K562 (cell line): Measurements from ENCODE around the gene UGT1A3. TPM values are rescaled to one million over a fixed set of nuclear protein-coding genes. Genes with fewer than 3 reads are reported as not detected.
A peak's percentile ranks its signal among the peaks of the same experiment; 100 is the strongest.

Experiments
- ATAC-seq: fragments of 200-7000 bp; cut with Tn5 transposase; 3 replicates; pipeline ENCODE4 v1.9.1; 2020; ENCODE audit warnings: moderate library complexity
- BruUV-seq: library from RNA; stranded (reverse); fragments of 400-500 nt; replicated peaks from 2 replicates; lab custom pipeline; 2021; lab: Mats Ljungman, UMichigan
- CTCF ChIA-PET: fragments of 300-600 bp; formaldehyde crosslinking; extraction: SDS; loops from one replicate; lab custom pipeline; 2021; ENCODE audit warnings: low intra/inter-chr PET ratio; lab: Yijun Ruan, JAX
- POLR2A ChIA-PET: fragments of 300-600, 350-650 bp; sonication (Branson Sonifier 250); formaldehyde crosslinking; extraction: SDS; loops from one replicate; lab custom pipeline; 2021; ENCODE audit warnings: antibody characterized with exemption, inconsistent platforms; lab: Yijun Ruan, JAX
- DNase-seq, 4 experiments: peaks; one replicate each; pipeline versions ENCODE4 v3.0.0 to v3.0.0-alpha.2; 2011 to 2018; ENCODE audit warnings: low spot score in 3 of 4, mixed read lengths in 3 of 4; ENCODE audit errors: extremely low read depth in 1 of 4
- FAIRE-seq: peaks from 2 replicates; lab custom pipeline; 2011; peaks lifted over from hg19 to GRCh38; lab: Jason Lieb, UNC
- H2AFZ ChIP-seq: 2 replicates; pipeline ENCODE4 v1.6.0; 2011; ENCODE audit warnings: low read depth, low read length, control low read depth, inconsistent platforms
- H3K27ac ChIP-seq: fragments of 200-600 bp; 3 replicates; pipeline ENCODE4 v1.8.0; 2011; ENCODE audit warnings: low read depth, mild to moderate bottlenecking, control low read depth, inconsistent platforms, low read length, moderate library complexity, mixed read lengths; ENCODE audit errors: extremely low read depth
- H3K27me3 ChIP-seq, 2 experiments: fragments of 300-600 bp in 1 of 2; 2 replicates in 1 of 2; 3 replicates in 1 of 2; pipeline versions ENCODE4 v1.6.0 to v1.8.0; 2011; ENCODE audit warnings: inconsistent platforms in 2 of 2, low read length in 2 of 2, mild to moderate bottlenecking in 1 of 2, mixed read lengths in 1 of 2, moderate library complexity in 1 of 2; ENCODE audit not compliant: control insufficient read depth in 2 of 2, insufficient read depth in 2 of 2
- H3K36me3 ChIP-seq: fragments of 300-600 bp; 3 replicates; pipeline ENCODE4 v1.8.0; 2011; ENCODE audit warnings: mild to moderate bottlenecking, low read length, inconsistent platforms; ENCODE audit not compliant: control insufficient read depth, insufficient read depth
- H3K4me1 ChIP-seq, 2 experiments: fragments of 200-600 bp in 1 of 2; replicated peaks in 1 of 2; 2 replicates in 1 of 2; 3 replicates in 1 of 2; pipeline versions ENCODE4 v1.5.1 to v1.8.0; 2011; ENCODE audit warnings: inconsistent platforms in 2 of 2, low read length in 2 of 2, mild to moderate bottlenecking in 1 of 2, mixed read lengths in 1 of 2, moderate library complexity in 1 of 2; ENCODE audit not compliant: control insufficient read depth in 2 of 2, insufficient read depth in 2 of 2
- H3K4me2 ChIP-seq: 2 replicates; pipeline ENCODE4 v1.6.1; 2011; ENCODE audit warnings: low read length, control low read depth, inconsistent platforms, mixed read lengths; ENCODE audit not compliant: insufficient read depth
- H3K4me3 ChIP-seq: fragments of 200-600 bp; sonication (generic), shearing (Covaris generic); 2 replicates; pipeline ENCODE4 v1.5.1; 2016; ENCODE audit warnings: control low read depth, inconsistent platforms
- H3K79me2 ChIP-seq: fragments of 200-600 bp; 3 replicates; pipeline ENCODE4 v1.8.0; 2011; ENCODE audit warnings: low read length, inconsistent platforms; ENCODE audit not compliant: control insufficient read depth, insufficient read depth
- H3K9ac ChIP-seq, 2 experiments: 2 replicates each; pipeline versions ENCODE4 v1.6.0 to v1.6.1; 2011; ENCODE audit warnings: low read depth in 2 of 2, low read length in 2 of 2, control low read depth in 1 of 2, inconsistent platforms in 1 of 2, mild to moderate bottlenecking in 1 of 2, mixed read lengths in 1 of 2; ENCODE audit not compliant: insufficient read depth in 1 of 2
- H3K9me1 ChIP-seq: one replicate; pipeline ENCODE4 v1.6.0; 2011; ENCODE audit warnings: inconsistent platforms, mild to moderate bottlenecking, low read length, moderate library complexity; ENCODE audit not compliant: control insufficient read depth, insufficient read depth
- H3K9me3 ChIP-seq: replicated peaks from 2 replicates; pipeline ENCODE4 v1.5.1; 2011; ENCODE audit warnings: low read depth, low read length, inconsistent platforms; ENCODE audit not compliant: control insufficient read depth, insufficient read depth
- H4K20me1 ChIP-seq: replicated peaks from 2 replicates; pipeline ENCODE4 v1.6.1; 2011; ENCODE audit warnings: low read length, inconsistent platforms, mixed read lengths; ENCODE audit not compliant: control insufficient read depth, insufficient read depth
- CBFA2T2 ChIP-seq: fragments of 450-650 bp; conservative IDR thresholded peaks from 2 replicates; pipeline ENCODE4 v1.6.1; 2017; ENCODE audit warnings: mild to moderate bottlenecking
- JUND ChIP-seq, 2 experiments: IDR thresholded peaks; 2 replicates in 1 of 2; 3 replicates in 1 of 2; pipeline ENCODE4 v1.6.1; 2011; ENCODE audit warnings: borderline replicate concordance in 2 of 2, low read depth in 2 of 2, low read length in 2 of 2, improper control_type of control experiment in 1 of 2, missing biosample characterization in 1 of 2, missing genetic modification characterization in 1 of 2, missing genetic modification reagents in 1 of 2
- RAD51 ChIP-seq: fragments of 450-650 bp; IDR thresholded peaks from 2 replicates; pipeline ENCODE4 v1.7.1; 2016; ENCODE audit warnings: low read depth, mild to moderate bottlenecking, borderline replicate concordance
- USF1 ChIP-seq: sonication (generic); formaldehyde crosslinking; IDR thresholded peaks from 2 replicates; pipeline ENCODE4 v1.9.0; 2022; ENCODE audit warnings: mild to moderate bottlenecking, missing genetic modification reagents
- USF2 ChIP-seq: sonication (generic); formaldehyde crosslinking; IDR thresholded peaks from 2 replicates; pipeline ENCODE4 v1.5.0; 2020; ENCODE audit warnings: missing genetic modification reagents
- ZFPM2 ChIP-seq: fragments of 250-450 bp; sonication (Bioruptor Pico); IDR thresholded peaks from 2 replicates; pipeline ENCODE4 v1.5.1; 2022; ENCODE audit warnings: mild to moderate bottlenecking
- ZNF668 ChIP-seq: fragments of 250-450 bp; sonication (Bioruptor Pico); IDR thresholded peaks from 2 replicates; pipeline ENCODE4 v1.8.0; 2022; ENCODE audit warnings: mild to moderate bottlenecking, inconsistent platforms
- WGBS: fragments of 100-300 bp; shearing (Covaris generic); methylation state at CpG from one replicate; pipeline ENCODE4 v1.1.6; 2016; ENCODE audit warnings: low coverage, mixed read lengths; ENCODE audit not compliant: insufficient coverage; ENCODE audit errors: missing lambda C conversion rate; 5-methylcytosine and 5-hydroxymethylcytosine counted together
- in situ Hi-C: fragments of 300-500 bp; cut with MboI; formaldehyde crosslinking; loops from 4 replicates; pipeline ENCODE4 v1.15.0; 2018; ENCODE audit warnings: inconsistent platforms, mixed read lengths
- intact Hi-C: fragments of 100-400 bp; cut with micrococcal nuclease; formaldehyde crosslinking; loops from 2 replicates; pipeline ENCODE4 v1.14.2; 2022
- polyA plus RNA-seq, 8 experiments: library from polyadenylated mRNA; depleted of rRNA in 4 of 8; stranded (reverse) in 5 of 8; unstranded in 3 of 8; fragments of >200 nt; fragmentation: Nextera tagmentation in 2 of 8; fragmentation: Illumina TruSeq in 1 of 8; extraction: Ambion mirVana in 2 of 8; extraction: Trizol in 1 of 8; gene quantifications; 2 replicates each; pipeline versions ENCODE4 v1.2.1 to v1.2.3, GENCODE V29; 2011 to 2014; ENCODE audit warnings: inconsistent platforms in 1 of 8, missing spikeins in 1 of 8
- total RNA-seq, 7 experiments: library from RNA; depleted of rRNA in 6 of 7; stranded (reverse); fragments of >200 nt in 6 of 7; fragmentation: Illumina TruSeq in 2 of 7; extraction: Trizol in 2 of 7; gene quantifications; 2 replicates each; pipeline versions ENCODE4 v1.2.1 to v1.2.3, GENCODE V29; 2011 to 2021; ENCODE audit warnings: low replicate concordance in 1 of 7

Gene UGT1A3
- total and polyA plus RNA-seq, 9 of the 15 experiments (the other 6 are each of a cell fraction or from before 2014, with no cell fraction given), result not detected

- in situ Hi-C loops, result no loop called here
- H3K36me3 ChIP-seq, result no peaks in the 10 kb centered on the region
- FAIRE-seq (no peak), DNase-seq (no peak), ATAC-seq (no peak)
- intact Hi-C loops, result no loop called here
- H3K9ac ChIP-seq, result no peak overlapping the region
- ChIA-PET POLR2A (interaction anchor here (0.6 kb wide), 2 partner anchors 29 to 135 kb away, joined by 3 read pairs; no protein-coding TSS in a partner anchor), CTCF (no interaction called here)
- no peak overlapping the region for H3K4me2 ChIP-seq
- TF ChIP-seq ZNF668 (CRISPR knock-in tag) (no peak), JUND (IDR thresholded peaks at IDR 0.05; ENCODE audit: borderline replicate concordance, low read depth, low read length) (0 out of 2 replicates have a peak, but pooled peaks have one; percentile 5), JUND (tag; IDR thresholded peaks at IDR 0.05; ENCODE audit: borderline replicate concordance, low read depth, low read length) (no peak)
- H2AFZ ChIP-seq, result no peak overlapping the region
- 14% methylated on average over 7 of the region's 10 CpGs for WGBS
- no peak overlapping the region for H3K4me3 ChIP-seq
- BruUV-seq, result no TSS peak
- H3K9me1 ChIP-seq, result no peaks in the 10 kb centered on the region
- 0 out of 5 replicates have a peak, but pooled peaks cover 0 to 3% of the 10 kb centered on the region in 2 experiments for H3K4me1 ChIP-seq
- H4K20me1 ChIP-seq, result no peaks in the 10 kb centered on the region
- no peaks in the 10 kb centered on the region for H3K9me3 ChIP-seq
- no peak overlapping the region for H3K27ac ChIP-seq
- H3K27me3 ChIP-seq, result peaks cover 0 to 12% of the 10 kb centered on the region in 2 experiments; a peak in 3 of 5 replicates
- H3K79me2 ChIP-seq, result no peaks in the 10 kb centered on the region
These were observed 20.8 kb upstream of the UGT1A3 start for GRCh38 chr2:233707940-233708644.

GRCh38 chr2:233708942-233709341 lies 19.9 kb upstream of the UGT1A3 start:
- no peak overlapping the region for H3K4me3 ChIP-seq
- H3K36me3 ChIP-seq, result no peaks in the 10 kb centered on the region
- 0 out of 5 replicates have a peak, but pooled peaks cover 0 to 3% of the 10 kb centered on the region in 2 experiments for H3K4me1 ChIP-seq
- H3K4me2 ChIP-seq, result no peak overlapping the region
- BruUV-seq, result no TSS peak
- intact Hi-C loops, result no loop called here
- 18% methylated on average over 5 of the region's 5 CpGs for WGBS
- ChIA-PET POLR2A (interaction anchor here (0.6 kb wide), 1 partner anchor 28 kb away, joined by 3 read pairs; no protein-coding TSS in a partner anchor), CTCF (interaction anchor here (0.7 kb wide), 1 partner anchor 56 kb away, joined by 3 read pairs; no protein-coding TSS in a partner anchor)
- in situ Hi-C loops, result no loop called here
- H3K9ac ChIP-seq, result no peak overlapping the region
- peak; percentile 60 for TF ChIP-seq USF1
- TF ChIP-seq ZFPM2 (CRISPR knock-in tag), result no peak
- TF ChIP-seq USF2 (CRISPR knock-in tag), result peak; percentile 79
- 0 out of 2 replicates have a peak, but pooled peaks have one; percentile 4 for TF ChIP-seq CBFA2T2
- peak; percentile 79 for TF ChIP-seq RAD51
- TF ChIP-seq JUND (IDR thresholded peaks at IDR 0.05; ENCODE audit: borderline replicate concordance, low read depth, low read length), result no peak
- TF ChIP-seq JUND (tag; IDR thresholded peaks at IDR 0.05; ENCODE audit: borderline replicate concordance, low read depth, low read length), result no peak
- no peak overlapping the region for H2AFZ ChIP-seq
- no peak for FAIRE-seq
- ATAC-seq, result peak; percentile 46; the same call in 1 of the 3 replicates
- H3K79me2 ChIP-seq, result no peaks in the 10 kb centered on the region
- peaks cover 0 to 14% of the 10 kb centered on the region in 2 experiments; a peak in 3 of 5 replicates for H3K27me3 ChIP-seq
- H3K9me3 ChIP-seq, result no peaks in the 10 kb centered on the region
- peak; percentile 7 to 25 (median 20) for DNase-seq
- no peaks in the 10 kb centered on the region for H3K9me1 ChIP-seq
- no peak overlapping the region for H3K27ac ChIP-seq
- no peaks in the 10 kb centered on the region for H4K20me1 ChIP-seq
